WTC11 (cell line): Measurements from ENCODE around the gene TP53BP2. TPM values are rescaled to one million over a fixed set of nuclear protein-coding genes. Genes with fewer than 3 reads are reported as not detected.

Experiments used
- ATAC-seq: fragments of 200-7000 bp; cut with Tn5 transposase; 2 replicates; pipeline ENCODE4 v1.10.0; 2021; ENCODE audit warnings: mild to moderate bottlenecking, moderate library complexity
- CTCF ChIA-PET: fragments of 300-600 bp; sonication (Branson Sonifier 250); formaldehyde crosslinking; loops from one replicate; lab custom pipeline; 2021; ENCODE audit warnings: antibody characterized with exemption; lab: Charles Lee
- POLR2A ChIA-PET: fragments of 350-600 bp; sonication (Branson Sonifier 250); formaldehyde crosslinking; loops from one replicate; lab custom pipeline; 2021; ENCODE audit warnings: antibody characterized with exemption; lab: Charles Lee
- DNase-seq: peaks from one replicate; pipeline ENCODE4 v3.0.0; 2021; ENCODE audit warnings: low spot score
- H3K27ac Mint-ChIP-seq: 2 replicates; pipeline ENCODE4 v1.8.0; 2021; ENCODE audit warnings: mixed read lengths
- H3K27me3 Mint-ChIP-seq: 2 replicates; pipeline ENCODE4 v1.8.0; 2021; ENCODE audit warnings: low read depth, mild to moderate bottlenecking, moderate library complexity, mixed read lengths
- H3K36me3 Mint-ChIP-seq: 2 replicates; pipeline ENCODE4 v1.8.0; 2021; ENCODE audit warnings: mixed read lengths
- H3K4me1 Mint-ChIP-seq: 2 replicates; pipeline ENCODE4 v1.8.0; 2022; ENCODE audit warnings: mixed read lengths
- H3K4me3 Mint-ChIP-seq: 2 replicates; pipeline ENCODE4 v1.8.0; 2021; ENCODE audit warnings: mild to moderate bottlenecking, moderate library complexity, mixed read lengths
- H3K9me3 Mint-ChIP-seq: 2 replicates; pipeline ENCODE4 v1.8.0; 2021; ENCODE audit warnings: mixed read lengths
- AR ChIP-seq: fragments of 250-450 bp; sonication (Bioruptor Pico); IDR thresholded peaks from 2 replicates; pipeline ENCODE4 v1.9.0; 2021; ENCODE audit warnings: mild to moderate bottlenecking
- ARID4B ChIP-seq: sonication (generic); formaldehyde crosslinking; IDR thresholded peaks from 2 replicates; pipeline ENCODE4 v1.8.0; 2023; ENCODE audit warnings: missing genetic modification reagents, mild to moderate bottlenecking, borderline replicate concordance
- ATF6 ChIP-seq: sonication (generic); formaldehyde crosslinking; IDR thresholded peaks from 2 replicates; pipeline ENCODE4 v1.8.1; 2023; ENCODE audit warnings: mild to moderate bottlenecking, missing genetic modification reagents
- E2F1 ChIP-seq: sonication (generic); formaldehyde crosslinking; IDR thresholded peaks from 2 replicates; pipeline ENCODE4 v1.8.0; 2022; ENCODE audit warnings: mild to moderate bottlenecking, missing genetic modification reagents
- EMX1 ChIP-seq: fragments of 250-450 bp; sonication (Bioruptor Pico); IDR thresholded peaks from 2 replicates; pipeline ENCODE4 v1.8.0; 2021; ENCODE audit warnings: mild to moderate bottlenecking
- JAZF1 ChIP-seq: fragments of 250-450 bp; sonication (Bioruptor Pico); IDR thresholded peaks from 2 replicates; pipeline ENCODE4 v1.9.0; 2021; ENCODE audit warnings: moderate library complexity, mild to moderate bottlenecking, inconsistent platforms
- ZNF281 ChIP-seq: sonication (generic); formaldehyde crosslinking; IDR thresholded peaks from 2 replicates; pipeline ENCODE4 v1.8.0; 2023; ENCODE audit warnings: mild to moderate bottlenecking, missing genetic modification reagents
- ZNF317 ChIP-seq: sonication (generic); formaldehyde crosslinking; IDR thresholded peaks from 2 replicates; pipeline ENCODE4 v1.8.1; 2023; ENCODE audit warnings: low read depth, mild to moderate bottlenecking, moderate library complexity, missing genetic modification reagents, borderline replicate concordance
- ZNF425 ChIP-seq: fragments of 250-450 bp; sonication (Bioruptor Pico); conservative IDR thresholded peaks from 2 replicates; pipeline ENCODE4 v1.9.0; 2021; ENCODE audit warnings: mild to moderate bottlenecking
- total RNA-seq: library from RNA; stranded (reverse); gene quantifications from 3 replicates; pipeline ENCODE4 v1.2.3, GENCODE V29; 2021

Gene TP53BP2
- total RNA-seq, 1 experiment from 2014 or later = 42.7 TPM

- no peak overlapping the region for H3K27ac Mint-ChIP-seq
- ChIA-PET CTCF (interaction anchor here (0.6 kb wide), 1 partner anchor 14 kb away, joined by 3 read pairs; no protein-coding TSS in a partner anchor), POLR2A (no interaction called here)
Observed at GRCh38 chr1:223887747-223888418, 42.1 kb upstream of the TP53BP2 start.

More at GRCh38 chr1:223887747-223888418, 42.1 kb upstream of the TP53BP2 start:
- Mint-ChIP-seq H3K4me1 (peaks cover 12% of the 10 kb centered on the region), H3K27me3 (no peaks in the 10 kb centered on the region; the same call in 1 of the 2 replicates), H3K4me3 (no peak overlapping the region), H3K36me3 (no peaks in the 10 kb centered on the region), H3K9me3 (no peaks in the 10 kb centered on the region)
- DNase-seq (no peak), ATAC-seq (no peak)
- TF ChIP-seq ARID4B (CRISPR knock-in tag) (no peak), E2F1 (CRISPR knock-in tag) (no peak), ZNF317 (CRISPR knock-in tag) (no peak), ATF6 (CRISPR knock-in tag) (no peak), JAZF1 (no peak), AR (CRISPR knock-in tag) (no peak), EMX1 (no peak), ZNF281 (CRISPR knock-in tag) (no peak), ZNF425 (CRISPR knock-in tag) (no peak)
